SH-SY5Y (cell line): ENCODE results near the gene NFIA.

Experiments
- GATA2 ChIP-seq: IDR thresholded peaks from 2 replicates; pipeline ENCODE4 v1.6.1; 2011; ENCODE audit warnings: mild to moderate bottlenecking, low read depth, low read length
- GATA3 ChIP-seq: IDR thresholded peaks from 2 replicates; pipeline ENCODE4 v1.6.1; 2011; ENCODE audit warnings: low read depth, mild to moderate bottlenecking, low read length, moderate library complexity

- no peak for TF ChIP-seq GATA2
- no peak for TF ChIP-seq GATA3
Observed at GRCh38 chr1:61035880-61036279, 46.5 kb upstream of the NFIA start.
